Motor neuron (in vitro differentiated cells): ENCODE results near the gene HES6. TPM values are rescaled to one million over a fixed set of nuclear protein-coding genes. Genes with fewer than 3 reads are reported as not detected.

Experiments used
- ATAC-seq, 8 experiments: fragments of 200-7000 bp; cut with Tn5 transposase; replicated peaks in 6 of 8; 2 replicates each; pipeline ENCODE4 v1.8.0; 2021; ENCODE audit warnings: mild to moderate bottlenecking in 8 of 8, moderate library complexity in 8 of 8
- H3K27ac ChIP-seq, 2 donors: fragments of 250-450 bp; sonication (Bioruptor Pico); 2 replicates each; pipeline ENCODE4 v1.9.0; 2021; ENCODE audit warnings: antibody characterized with exemption in 2 of 2, mild to moderate bottlenecking in 2 of 2, moderate library complexity in 1 of 2
- H3K4me1 ChIP-seq, 2 donors: fragments of 250-450 bp; sonication (Bioruptor Pico); replicated peaks in 1 of 2; 2 replicates each; pipeline ENCODE4 v1.6.1; 2021; ENCODE audit warnings: antibody characterized with exemption in 2 of 2, mild to moderate bottlenecking in 2 of 2, moderate library complexity in 1 of 2
- H3K4me3 ChIP-seq, 5 donors: fragments of 250-450 bp; sonication (Bioruptor Pico); 2 replicates each; pipeline ENCODE4 v1.9.0; 2021; ENCODE audit warnings: antibody characterized with exemption in 5 of 5, mild to moderate bottlenecking in 5 of 5, moderate library complexity in 4 of 5
- WGBS, 10 experiments: fragments of 450-650 bp; shearing (Covaris generic); methylation state at CpG; one replicate each; pipeline ENCODE4 v1.0.0; 2022; 5-methylcytosine and 5-hydroxymethylcytosine counted together
- in situ Hi-C, 9 experiments: fragments of 400-800 bp; cut with MboI; loops; one replicate each; pipeline ENCODE4 v1.15.0; 2021; ENCODE audit warnings: low sequenced_read_pairs in 9 of 9, low pct_unique_long_range_greater_than_20kb in 2 of 9; ENCODE audit not compliant: unreplicated experiment in 9 of 9
- total RNA-seq, 8 experiments: library from RNA; unstranded; fragments of 300-600 nt; gene quantifications; 2 replicates each; pipeline versions ENCODE4 v1.2.3 to v1.2.4, GENCODE V29; 2022

Gene HES6
- total RNA-seq, 8 experiments from 2014 or later, result 1.9 to 176 (median 29.6) TPM

DNA sequence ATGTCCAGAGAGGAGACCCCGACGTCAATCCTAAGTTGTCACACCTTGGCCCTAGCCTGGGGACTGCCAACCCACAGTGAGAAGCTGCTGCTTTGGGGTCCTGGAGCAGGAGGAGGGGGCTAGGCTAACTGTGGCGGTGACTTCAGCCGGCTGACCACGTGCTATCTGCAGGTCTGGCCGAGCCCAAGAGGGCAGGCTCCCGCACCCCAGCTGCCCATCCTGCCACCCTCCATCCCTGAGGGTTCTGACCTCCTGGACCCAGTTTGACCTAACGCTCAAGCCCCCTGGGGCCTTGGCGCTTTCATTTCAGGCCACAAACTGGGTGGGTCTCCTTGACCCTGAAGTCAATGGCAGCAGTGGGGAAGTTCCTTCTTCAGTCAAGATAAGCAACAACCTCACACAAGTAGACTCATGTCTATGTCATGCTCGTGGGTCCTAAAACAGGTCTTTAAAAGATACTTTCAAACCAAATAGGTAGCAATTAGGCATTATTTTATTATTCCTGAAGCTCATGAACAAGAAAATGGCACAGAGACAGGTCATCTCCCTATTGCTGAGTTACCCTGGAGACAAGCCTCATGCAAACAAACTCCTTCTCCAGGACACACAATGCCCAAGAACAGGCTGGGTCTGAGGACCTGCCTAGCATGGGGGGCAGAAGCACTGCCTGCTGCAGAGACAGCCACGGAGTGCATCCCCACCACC is 2.3 kb downstream of the HES6 start:
- in situ Hi-C loops, result no loop called here
- no peak overlapping the region for H3K27ac ChIP-seq
- H3K4me3 ChIP-seq, result no peak overlapping the region
- WGBS, 10 experiments, result 0 to 92% (median 87%) methylated on average over 1 to 3 of the region's 11 CpGs; no CpG with 5 or more reads in 4 of the 10 experiments
- peaks cover 11 to 27% of the 10 kb centered on the region in 2 donors for H3K4me1 ChIP-seq
- ATAC-seq, result no peak

DNA sequence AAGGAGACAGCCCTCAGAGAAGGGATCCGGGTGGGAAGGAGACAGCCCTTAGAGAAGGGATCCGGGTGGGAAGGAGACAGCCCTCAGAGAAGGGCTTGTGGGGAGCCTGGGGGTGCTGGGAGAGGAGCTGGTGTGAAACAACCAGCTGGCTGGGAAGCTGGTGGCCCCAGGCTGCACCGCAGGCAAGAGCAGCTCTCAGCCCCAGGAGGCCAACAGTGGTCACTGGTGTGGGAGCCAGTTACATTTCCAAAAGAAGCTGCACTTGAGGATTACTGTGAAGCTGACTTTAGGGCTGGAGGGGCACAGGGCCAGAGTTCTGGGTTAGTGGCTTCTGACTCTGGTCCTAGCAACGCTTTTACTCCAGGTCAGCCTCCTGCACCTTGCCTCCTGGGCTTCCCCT is 3.3 kb downstream of the HES6 start:
- in situ Hi-C loops, result no loop called here
- Histone ChIP-seq H3K4me3 (no peak overlapping the region), H3K27ac (no peak overlapping the region), H3K4me1 (peaks cover 10 to 24% of the 10 kb centered on the region in 2 donors)
- 33 to 100% (median 93%) methylated on average over 1 to 4 of the region's 4 CpGs; no CpG with 5 or more reads in 7 of the 10 experiments for WGBS, 10 experiments
- ATAC-seq, result no peak

DNA sequence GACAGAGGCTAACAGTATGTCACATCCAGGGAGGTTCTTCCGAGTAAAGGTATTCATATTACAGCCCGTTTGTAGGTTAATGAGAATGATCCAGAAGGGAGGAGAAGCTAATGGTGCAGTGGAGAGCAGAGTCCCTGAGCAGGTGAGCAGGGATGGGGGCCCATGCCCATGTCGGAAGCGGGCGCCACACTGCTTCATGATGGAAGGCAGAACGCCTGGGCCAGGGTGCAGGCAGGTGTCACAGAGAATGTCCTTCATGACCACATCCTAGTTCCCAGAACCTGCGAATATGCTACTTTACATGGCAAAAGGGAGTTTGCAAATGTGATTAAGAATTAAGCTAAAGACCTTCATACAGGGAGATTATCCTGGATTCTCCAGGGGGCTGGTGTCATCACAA is 4.0 kb downstream of the HES6 start:
- 70 to 100% (median 81%) methylated on average over 1 to 5 of the region's 7 CpGs; no CpG with 5 or more reads in 2 of the 10 experiments for WGBS, 10 experiments
- no peak overlapping the region for H3K27ac ChIP-seq
- in situ Hi-C loops, result no loop called here
- ATAC-seq, result no peak
- no peak overlapping the region for H3K4me3 ChIP-seq
- peaks cover 10 to 20% of the 10 kb centered on the region in 2 donors for H3K4me1 ChIP-seq

GRCh38 chr2:238235331-238235732 is 4.5 kb downstream of the HES6 start:
- no peak for ATAC-seq
- 30 to 91% (median 46%) methylated on average over 1 to 5 of the region's 11 CpGs; no CpG with 5 or more reads in 4 of the 10 experiments for WGBS, 10 experiments
- H3K27ac ChIP-seq, result no peak overlapping the region
- in situ Hi-C loops, result no loop called here
- H3K4me1 ChIP-seq, result peaks cover 10 to 20% of the 10 kb centered on the region in 2 donors
- H3K4me3 ChIP-seq, result no peak overlapping the region

DNA sequence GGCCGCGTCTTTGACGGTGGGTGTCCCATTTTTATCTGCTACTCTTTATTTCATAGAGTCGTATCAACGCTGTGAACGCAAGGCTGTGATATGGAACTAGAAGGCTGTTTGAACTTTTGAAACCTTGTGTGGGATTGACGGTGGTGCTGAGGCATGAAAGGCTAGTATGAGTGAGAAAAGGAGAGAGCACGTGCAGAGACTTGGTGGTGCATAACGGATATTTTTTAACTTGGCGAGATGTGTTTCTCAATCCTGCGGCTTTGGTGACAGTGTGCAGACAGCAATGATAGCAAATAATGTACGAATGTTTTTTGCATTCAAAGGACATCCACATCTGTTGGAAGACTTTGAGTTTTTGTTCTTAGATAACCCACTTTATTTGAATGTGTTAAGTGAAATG is 6.2 kb downstream of the HES6 start:
- in situ Hi-C loops, result no loop called here

GRCh38 chr2:238231809-238232208 is 8.0 kb downstream of the HES6 start:
- in situ Hi-C loops, result no loop called here
- H3K27ac ChIP-seq, result no peak overlapping the region
- ATAC-seq, result no peak
- H3K4me1 ChIP-seq, result peaks cover 0 to 10% of the 10 kb centered on the region in 2 donors
- 44 to 90% (median 82%) methylated on average over 2 to 12 of the region's 21 CpGs; no CpG with 5 or more reads in 3 of the 10 experiments for WGBS, 10 experiments
- peak overlapping the region in 4 of 5 donors; percentile 29 to 38 (median 34) for H3K4me3 ChIP-seq

More for the DNA sequence above, 6.2 kb downstream of the HES6 start:
- Histone ChIP-seq H3K4me1 (peaks cover 7 to 19% of the 10 kb centered on the region in 2 donors), H3K4me3 (no peak overlapping the region), H3K27ac (no peak overlapping the region)
- ATAC-seq, result no peak
- 78 to 92% (median 87%) methylated on average over 2 to 11 of the region's 12 CpGs; no CpG with 5 or more reads in 2 of the 10 experiments for WGBS, 10 experiments

GRCh38 chr2:238231251-238231793 is 8.5 kb downstream of the HES6 start:
- Histone ChIP-seq H3K27ac (no peak overlapping the region), H3K4me1 (peaks cover 0 to 10% of the 10 kb centered on the region in 2 donors), H3K4me3 (peak overlapping the region; percentile 23 to 38 (median 33))
- ATAC-seq, result peak; percentile 21 to 78 (median 68)
- WGBS, 10 experiments, result 0 to 39% (median 16%) methylated on average over 3 to 34 of the region's 46 CpGs; no CpG with 5 or more reads in 4 of the 10 experiments
- in situ Hi-C loops, result no loop called here

DNA sequence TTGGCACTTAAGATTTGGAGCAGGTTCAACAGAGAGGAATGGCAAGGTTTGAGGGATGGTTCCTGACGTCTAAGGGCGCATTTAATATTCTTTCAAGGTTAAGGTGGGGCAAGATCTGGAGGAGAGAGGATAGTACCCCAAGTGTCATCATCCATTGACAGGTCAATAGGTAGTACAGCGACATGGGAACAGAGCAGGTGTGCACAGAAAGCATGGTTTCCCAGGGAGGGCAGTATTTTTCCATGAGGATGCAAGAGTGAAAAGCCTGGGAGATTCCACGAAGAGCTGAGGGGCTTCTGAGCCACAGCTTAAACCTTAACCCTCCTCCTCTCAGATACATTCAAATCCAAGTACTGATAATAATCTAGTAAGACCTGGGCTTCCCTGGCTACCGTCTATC is 9.1 kb downstream of the HES6 start:
- Histone ChIP-seq H3K4me1 (peaks cover 0 to 10% of the 10 kb centered on the region in 2 donors), H3K27ac (no peak overlapping the region), H3K4me3 (peak overlapping the region in 4 of 5 donors; percentile 29 to 38 (median 34))
- ATAC-seq, result no peak
- in situ Hi-C loops, result no loop called here
- WGBS, 10 experiments, result 63 to 100% (median 86%) methylated on average over 2 to 4 of the region's 5 CpGs; no CpG with 5 or more reads in 1 of the 10 experiments

- Histone ChIP-seq H3K4me1 (peaks cover 0 to 7% of the 10 kb centered on the region in 2 donors), H3K4me3 (no peak overlapping the region), H3K27ac (no peak overlapping the region)
- in situ Hi-C loops, result no loop called here
- WGBS, 10 experiments, result 10 to 86% (median 33%) methylated on average over 1 to 4 of the region's 4 CpGs; no CpG with 5 or more reads in 3 of the 10 experiments
- ATAC-seq, result peak; percentile 45 to 89 (median 58)
These were observed 11.1 kb downstream of the HES6 start for GRCh38 chr2:238228700-238229099.

DNA sequence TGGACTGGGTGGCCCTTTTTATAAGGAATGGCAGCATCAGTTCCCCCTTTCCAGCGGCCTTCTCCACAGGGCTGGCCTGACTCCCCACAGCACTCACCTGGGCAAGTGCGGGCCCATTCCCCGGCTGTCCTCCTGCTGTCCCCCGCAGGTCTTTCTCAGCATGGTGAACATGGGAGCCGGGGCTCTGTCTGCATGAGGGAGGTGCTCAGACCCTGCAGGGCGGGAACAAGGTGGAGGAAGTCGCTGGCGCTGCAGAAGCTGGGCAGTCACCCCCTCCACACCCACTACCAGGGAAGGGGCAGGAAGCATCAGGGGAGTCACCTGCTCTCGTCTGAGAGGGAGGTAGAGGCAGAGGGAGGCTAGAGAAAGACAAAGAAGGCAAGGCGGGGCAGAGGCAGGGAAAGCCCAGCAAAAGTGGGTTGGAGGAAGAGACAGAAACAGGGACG is 12.2 kb downstream of the HES6 start:
- Histone ChIP-seq H3K27ac (no peak overlapping the region), H3K4me3 (no peak overlapping the region), H3K4me1 (peaks cover 0 to 7% of the 10 kb centered on the region in 2 donors)
- ATAC-seq, result no peak
- WGBS, 10 experiments, result 33 to 86% (median 70%) methylated on average over 1 to 8 of the region's 11 CpGs
- in situ Hi-C loops, result no loop called here

DNA sequence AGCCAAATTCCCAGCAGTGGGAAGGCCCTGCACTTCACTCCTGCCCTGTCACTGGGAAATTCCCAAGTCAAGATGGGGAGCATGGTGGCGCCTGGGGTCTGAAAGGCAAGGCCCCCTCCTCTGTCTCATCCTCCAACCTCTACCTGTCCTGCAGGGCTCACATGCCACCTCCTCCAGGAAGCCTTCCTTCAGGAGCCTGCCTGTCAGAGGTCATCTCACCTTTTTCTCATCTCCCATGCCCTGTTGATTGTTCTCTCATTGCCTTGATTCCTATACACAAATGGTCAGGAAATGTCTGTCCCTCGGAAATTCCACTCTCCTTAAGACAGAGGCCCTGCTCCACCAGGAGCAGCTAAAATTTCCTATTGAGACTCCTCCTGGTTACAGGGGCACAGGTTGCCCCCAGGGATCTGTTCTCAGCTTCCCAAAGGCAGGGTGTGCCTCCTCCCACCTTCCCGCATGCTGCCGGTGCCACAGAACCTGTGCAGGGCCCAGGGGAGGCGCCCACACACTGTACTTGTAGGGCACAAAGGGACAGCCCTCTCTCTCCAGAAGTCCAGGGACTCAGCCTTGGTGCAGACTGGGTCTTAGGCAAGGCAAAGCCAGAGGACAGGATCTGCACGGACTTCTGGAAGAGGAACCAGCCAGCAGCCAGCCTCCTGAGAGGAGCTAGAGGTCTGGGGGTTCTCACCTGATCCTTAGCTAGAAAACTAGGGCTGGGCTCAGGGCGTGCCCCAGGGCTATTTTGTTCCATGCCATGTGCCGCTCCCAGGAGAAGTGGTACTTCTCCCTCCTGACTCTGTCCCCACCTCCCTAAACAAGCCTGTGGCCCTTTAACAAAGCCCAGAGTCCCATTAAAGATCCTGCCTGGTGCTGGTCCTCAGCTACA is 12.9 kb downstream of the HES6 start:
- in situ Hi-C loops, result no loop called here
- no peak overlapping the region for H3K27ac ChIP-seq
- WGBS, 10 experiments, result 20 to 90% (median 71%) methylated on average over 1 to 3 of the region's 8 CpGs; no CpG with 5 or more reads in 4 of the 10 experiments
- no peak overlapping the region for H3K4me3 ChIP-seq
- peaks cover 0 to 7% of the 10 kb centered on the region in 2 donors for H3K4me1 ChIP-seq
- ATAC-seq, result no peak

DNA sequence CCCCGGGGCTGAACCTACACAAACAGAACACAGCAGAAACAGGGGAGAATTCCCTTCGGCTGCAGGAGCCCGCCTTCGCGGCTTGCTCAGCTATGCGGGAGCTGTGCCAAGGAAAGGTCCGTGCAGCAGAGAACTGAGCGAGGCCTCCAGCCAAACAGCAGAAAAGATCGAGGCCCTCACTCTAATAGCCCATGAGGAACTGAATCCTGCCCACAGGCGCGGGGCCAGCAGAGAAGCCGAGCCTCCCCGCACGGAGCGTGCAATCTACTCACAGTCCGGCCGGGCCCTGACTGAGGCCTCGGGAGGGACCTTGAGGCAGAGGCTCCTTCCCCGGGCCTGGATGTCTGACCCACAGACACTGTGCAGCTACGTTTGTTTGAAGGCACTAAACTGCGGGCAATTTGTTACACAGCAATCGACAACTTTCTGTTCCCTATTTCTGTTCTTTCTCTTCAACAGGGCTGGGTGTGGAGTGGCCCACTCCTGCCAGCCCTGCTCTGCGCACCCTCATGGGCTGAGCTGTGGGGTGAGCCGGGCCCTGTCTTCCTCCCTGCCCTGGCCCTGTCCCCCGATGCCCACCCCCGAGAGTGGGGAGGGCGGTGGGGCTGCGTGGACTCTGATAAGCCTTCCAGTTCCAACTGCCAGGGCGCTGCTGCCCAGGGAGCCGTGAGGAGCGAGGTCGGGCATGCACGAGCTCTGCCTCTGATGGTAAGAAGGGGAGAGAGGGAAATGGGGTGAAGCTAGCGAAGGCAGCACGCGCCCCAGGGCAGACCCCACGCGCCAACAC is 13.7 kb downstream of the HES6 start:
- H3K4me3 ChIP-seq, result no peak overlapping the region
- in situ Hi-C loops, result no loop called here
- no peak overlapping the region for H3K27ac ChIP-seq
- H3K4me1 ChIP-seq, result peaks cover 0 to 7% of the 10 kb centered on the region in 2 donors
- ATAC-seq, result peak in 2 of 8 experiments; percentile 5 to 10
- WGBS, 10 experiments, result 49 to 97% (median 83%) methylated on average over 2 to 12 of the region's 38 CpGs; no CpG with 5 or more reads in 1 of the 10 experiments
